PC-3 (cell line): ENCODE results near the gene DNAJC28. TPM values are rescaled to one million over a fixed set of nuclear protein-coding genes. Genes with fewer than 3 reads are reported as not detected.

Experiments used
- ATAC-seq: fragments of 200-7000 bp; cut with Tn5 transposase; 2 replicates; pipeline ENCODE4 v1.9.1; 2020; ENCODE audit warnings: mild to moderate bottlenecking, moderate library complexity
- BruUV-seq: library from RNA; stranded (reverse); fragments of 400-500 nt; replicated peaks from 2 replicates; lab custom pipeline; 2021; lab: Mats Ljungman, UMichigan
- CTCF ChIA-PET: fragments of 300-600 bp; sonication (Branson Sonifier 250); formaldehyde crosslinking; loops from one replicate; lab custom pipeline; 2022; ENCODE audit warnings: antibody characterized with exemption; lab: Charles Lee
- POLR2A ChIA-PET: fragments of 300-600 bp; sonication (Branson Sonifier 250); formaldehyde crosslinking; loops from one replicate; lab custom pipeline; 2022; ENCODE audit warnings: antibody characterized with exemption; ENCODE audit not compliant: unreplicated experiment; lab: Charles Lee
- DNase-seq: peaks from one replicate; pipeline ENCODE4 v3.0.0-alpha.2; 2015
- H2AFZ ChIP-seq: fragments of 300-600 bp; sonication (generic); 2 replicates; pipeline ENCODE4 v1.6.0; 2016; ENCODE audit warnings: antibody characterized with exemption, low read length
- H3F3A ChIP-seq: fragments of 300-600 bp; sonication (generic); one replicate; pipeline ENCODE4 v1.6.0; 2017; ENCODE audit warnings: antibody characterized with exemption, low read length, control low read depth, mild to moderate bottlenecking; ENCODE audit not compliant: unreplicated experiment
- H3K27ac ChIP-seq: fragments of 300-600 bp; sonication (generic); 2 replicates; pipeline ENCODE4 v1.5.1; 2016; ENCODE audit warnings: mild to moderate bottlenecking, low read length
- H3K27me3 ChIP-seq: fragments of 300-600 bp; sonication (generic); 2 replicates; pipeline ENCODE4 v1.6.1; 2016; ENCODE audit warnings: low read length, mixed read lengths
- H3K36me3 ChIP-seq: fragments of 300-600 bp; sonication (generic); 2 replicates; pipeline ENCODE4 v1.6.1; 2016; ENCODE audit warnings: low read depth, mixed run types, low read length, mixed read lengths
- H3K4me1 ChIP-seq: fragments of 300-600 bp; sonication (generic); 2 replicates; pipeline ENCODE4 v1.5.1; 2016; ENCODE audit warnings: low read length; ENCODE audit not compliant: insufficient read depth
- H3K4me2 ChIP-seq: fragments of 300-600 bp; sonication (generic); 2 replicates; pipeline ENCODE4 v1.6.0; 2016; ENCODE audit warnings: low read length
- H3K4me3 ChIP-seq: fragments of 300-600 bp; sonication (generic); 2 replicates; pipeline ENCODE4 v1.5.1; 2016; ENCODE audit warnings: mild to moderate bottlenecking, low read length, mixed read lengths
- H3K79me2 ChIP-seq: fragments of 300-600 bp; sonication (generic); 2 replicates; pipeline ENCODE4 v1.6.1; 2017; ENCODE audit warnings: low read length, mixed read lengths
- H3K9ac ChIP-seq: fragments of 300-600 bp; sonication (generic); 2 replicates; pipeline ENCODE4 v1.6.0; 2016; ENCODE audit warnings: mild to moderate bottlenecking, low read length
- H3K9me2 ChIP-seq: fragments of 300-600 bp; sonication (generic); replicated peaks from 2 replicates; pipeline ENCODE4 v1.6.1; 2016; ENCODE audit warnings: mixed run types, low read length, mixed read lengths
- H3K9me3 ChIP-seq: fragments of 300-600 bp; sonication (generic); 2 replicates; pipeline ENCODE4 v1.6.1; 2016; ENCODE audit warnings: low read length, mixed read lengths
- H4K20me1 ChIP-seq: fragments of 300-600 bp; sonication (generic); 2 replicates; pipeline ENCODE4 v1.6.1; 2016; ENCODE audit warnings: low read length, mixed read lengths
- CTCF ChIP-seq: fragments of 300-600 bp; sonication (generic); conservative IDR thresholded peaks from 2 replicates; pipeline ENCODE4 v1.5.1; 2017; ENCODE audit warnings: antibody characterized with exemption, low read depth, mild to moderate bottlenecking, low read length
- EZH2 ChIP-seq: fragments of 300-600 bp; sonication (generic); IDR thresholded peaks from one replicate; pipeline ENCODE4 v1.6.1; 2017; ENCODE audit warnings: antibody characterized with exemption, mild to moderate bottlenecking, low read length; ENCODE audit not compliant: unreplicated experiment
- EZH2phosphoT487 ChIP-seq: fragments of 300-600 bp; sonication (generic); IDR thresholded peaks from 2 replicates; pipeline ENCODE4 v1.6.1; 2018; ENCODE audit warnings: mild to moderate bottlenecking, antibody characterized with exemption, low read length, borderline replicate concordance
- intact Hi-C: fragments of 100-400 bp; cut with micrococcal nuclease; formaldehyde crosslinking; loops from 2 replicates; pipeline ENCODE4 v1.9.0; 2023
- total RNA-seq: library from RNA; depleted of rRNA; stranded (reverse); fragments of >200 nt; gene quantifications from 2 replicates; pipeline ENCODE4 v1.2.3, GENCODE V29; 2014

Gene DNAJC28
- total RNA-seq, 1 experiment from 2014 or later, result 0.44 TPM

GRCh38 chr21:33518899-33519298, 27.4 kb upstream of the DNAJC28 start:
- Histone ChIP-seq H3K9me3 (no peaks in the 10 kb centered on the region), H3K27me3 (no peaks in the 10 kb centered on the region), H3K27ac (no peak overlapping the region), H3K4me2 (no peak overlapping the region), H3K36me3 (peaks cover 59% of the 10 kb centered on the region), H3K4me1 (no peaks in the 10 kb centered on the region), H2AFZ (no peak overlapping the region), H3K9ac (no peak overlapping the region), H3K79me2 (no peaks in the 10 kb centered on the region), H4K20me1 (no peaks in the 10 kb centered on the region), H3K4me3 (no peak overlapping the region), H3K9me2 (no peaks in the 10 kb centered on the region), H3F3A (no peaks in the 10 kb centered on the region)
- ATAC-seq (no peak), DNase-seq (no peak)
- no TSS peak for BruUV-seq
- TF ChIP-seq CTCF (no peak), EZH2phosphoT487 (no peak), EZH2 (no peak)
- intact Hi-C loops, result no loop called here
- ChIA-PET CTCF (interaction anchor here (0.6 kb wide), 1 partner anchor 319 kb away, joined by 3 read pairs; no protein-coding TSS in a partner anchor), POLR2A (no interaction called here)

- CTCF ChIA-PET, result interaction anchor here (0.9 kb wide), 1 partner anchor 34 kb away, joined by 4 read pairs; the partner anchor contains the start of gene TMEM50B
- no peaks in the 10 kb centered on the region for H3K79me2 ChIP-seq
- ATAC-seq (no peak), DNase-seq (no peak)
- H3K4me1 ChIP-seq, result no peaks in the 10 kb centered on the region
- no peak overlapping the region for H3K4me3 ChIP-seq
- H3K9me3 ChIP-seq, result no peaks in the 10 kb centered on the region
- H3K27me3 ChIP-seq, result no peaks in the 10 kb centered on the region
- H3K27ac ChIP-seq, result no peak overlapping the region
- H3K9ac ChIP-seq, result no peak overlapping the region
- POLR2A ChIA-PET, result no interaction called here
- peaks cover 64% of the 10 kb centered on the region for H3K36me3 ChIP-seq
- H3K4me2 ChIP-seq, result no peak overlapping the region
- H3K9me2 ChIP-seq, result no peaks in the 10 kb centered on the region
- no TSS peak for BruUV-seq
- TF ChIP-seq CTCF (no peak), EZH2 (no peak), EZH2phosphoT487 (no peak)
- H3F3A ChIP-seq, result no peaks in the 10 kb centered on the region
- H4K20me1 ChIP-seq, result no peaks in the 10 kb centered on the region
- intact Hi-C loops, result no loop called here
- no peak overlapping the region for H2AFZ ChIP-seq
Measured at GRCh38 chr21:33514229-33514628, 22.7 kb upstream of the DNAJC28 start.

- no peak overlapping the region for H3K4me2 ChIP-seq
- BruUV-seq, result no TSS peak
- H3K9ac ChIP-seq, result no peak overlapping the region
- no peak for DNase-seq
- H3K27ac ChIP-seq, result no peak overlapping the region
- H3K4me3 ChIP-seq, result no peak overlapping the region
- no peaks in the 10 kb centered on the region for H3K27me3 ChIP-seq
- ChIA-PET CTCF (no interaction called here), POLR2A (no interaction called here)
- H3F3A ChIP-seq, result no peaks in the 10 kb centered on the region
- no peaks in the 10 kb centered on the region for H4K20me1 ChIP-seq
- no peak for ATAC-seq
- no peaks in the 10 kb centered on the region for H3K4me1 ChIP-seq
- H2AFZ ChIP-seq, result no peak overlapping the region
- no peaks in the 10 kb centered on the region for H3K9me2 ChIP-seq
- no peaks in the 10 kb centered on the region for H3K9me3 ChIP-seq
- H3K36me3 ChIP-seq, result peaks cover 60% of the 10 kb centered on the region
- intact Hi-C loops, result no loop called here
- no peaks in the 10 kb centered on the region for H3K79me2 ChIP-seq
- no peak for TF ChIP-seq EZH2phosphoT487
- no peak for TF ChIP-seq CTCF
- TF ChIP-seq EZH2, result no peak
Measured at GRCh38 chr21:33512481-33512880, 21.0 kb upstream of the DNAJC28 start.
